ENCODE data around the gene UBE2H. TPM values are rescaled to one million over a fixed set of nuclear protein-coding genes. Genes with fewer than 3 reads are reported as not detected.
"Not testable (repeated sequence)": the region's sequence is repeated elsewhere in the genome, so short reads cannot be mapped to it uniquely, and the experiment has no call there.

Gene UBE2H
- total RNA-seq, 1 experiment from 2014 or later = 128 TPM

DNA sequence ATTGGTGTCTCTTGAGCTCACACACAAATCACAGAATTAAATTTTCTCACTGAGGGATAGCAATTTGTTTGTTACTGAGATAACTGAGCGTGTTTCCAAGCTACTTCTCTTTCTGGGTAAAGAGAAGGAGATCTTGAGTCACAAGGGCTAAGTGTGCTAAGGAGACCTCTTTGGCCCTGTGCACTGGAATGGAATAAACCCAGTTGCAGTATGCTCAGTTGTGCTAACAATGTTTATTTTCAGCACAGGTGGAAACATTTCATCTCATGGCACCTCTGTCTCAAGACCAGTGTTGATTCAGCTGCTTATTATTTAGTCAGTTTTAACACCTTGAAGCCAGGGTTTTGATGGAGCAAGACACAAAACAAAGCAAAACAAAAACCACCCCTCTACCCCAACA is 22.5 kb upstream of the UBE2H start:
- CTCF ChIA-PET = interaction anchor here (0.5 to 1.5 kb wide), 3 partner anchors 28 to 75 kb away, joined by 3 to 5 read pairs (median 3); no protein-coding TSS in a partner anchor
- H3K9me3 Mint-ChIP-seq (ENCODE audit: unreplicated experiment) = no peaks in the 10 kb centered on the region
- POLR2A ChIA-PET = interaction anchor here (1.6 kb wide), 1 partner anchor 27 kb away, joined by 7 read pairs; no protein-coding TSS in a partner anchor
- BruUV-seq (replicated peaks) = no TSS peak
- DNase-seq (ENCODE audit: unreplicated experiment) = no peak
- TF ChIP-seq, protein P1, sequence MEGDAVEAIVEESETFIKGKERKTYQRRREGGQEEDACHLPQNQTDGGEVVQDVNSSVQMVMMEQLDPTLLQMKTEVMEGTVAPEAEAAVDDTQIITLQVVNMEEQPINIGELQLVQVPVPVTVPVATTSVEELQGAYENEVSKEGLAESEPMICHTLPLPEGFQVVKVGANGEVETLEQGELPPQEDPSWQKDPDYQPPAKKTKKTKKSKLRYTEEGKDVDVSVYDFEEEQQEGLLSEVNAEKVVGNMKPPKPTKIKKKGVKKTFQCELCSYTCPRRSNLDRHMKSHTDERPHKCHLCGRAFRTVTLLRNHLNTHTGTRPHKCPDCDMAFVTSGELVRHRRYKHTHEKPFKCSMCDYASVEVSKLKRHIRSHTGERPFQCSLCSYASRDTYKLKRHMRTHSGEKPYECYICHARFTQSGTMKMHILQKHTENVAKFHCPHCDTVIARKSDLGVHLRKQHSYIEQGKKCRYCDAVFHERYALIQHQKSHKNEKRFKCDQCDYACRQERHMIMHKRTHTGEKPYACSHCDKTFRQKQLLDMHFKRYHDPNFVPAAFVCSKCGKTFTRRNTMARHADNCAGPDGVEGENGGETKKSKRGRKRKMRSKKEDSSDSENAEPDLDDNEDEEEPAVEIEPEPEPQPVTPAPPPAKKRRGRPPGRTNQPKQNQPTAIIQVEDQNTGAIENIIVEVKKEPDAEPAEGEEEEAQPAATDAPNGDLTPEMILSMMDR (IDR thresholded peaks at IDR 0.05; ENCODE audit: unreplicated experiment) = no peak
- intact Hi-C loops (cut with micrococcal nuclease) = no loop called here
- peaks cover 18% of the 10 kb centered on the region for H3K4me1 Mint-ChIP-seq (ENCODE audit: insufficient read depth, unreplicated experiment)
- H3K4me3 Mint-ChIP-seq (ENCODE audit: unreplicated experiment) = no peak overlapping the region
- no peak overlapping the region for H3K27ac Mint-ChIP-seq (ENCODE audit: low read depth, unreplicated experiment)
- H3K27me3 Mint-ChIP-seq (ENCODE audit: insufficient read depth, unreplicated experiment) = no peaks in the 10 kb centered on the region
- peaks cover 5% of the 10 kb centered on the region for H3K36me3 Mint-ChIP-seq (ENCODE audit: insufficient read depth, unreplicated experiment)

DNA sequence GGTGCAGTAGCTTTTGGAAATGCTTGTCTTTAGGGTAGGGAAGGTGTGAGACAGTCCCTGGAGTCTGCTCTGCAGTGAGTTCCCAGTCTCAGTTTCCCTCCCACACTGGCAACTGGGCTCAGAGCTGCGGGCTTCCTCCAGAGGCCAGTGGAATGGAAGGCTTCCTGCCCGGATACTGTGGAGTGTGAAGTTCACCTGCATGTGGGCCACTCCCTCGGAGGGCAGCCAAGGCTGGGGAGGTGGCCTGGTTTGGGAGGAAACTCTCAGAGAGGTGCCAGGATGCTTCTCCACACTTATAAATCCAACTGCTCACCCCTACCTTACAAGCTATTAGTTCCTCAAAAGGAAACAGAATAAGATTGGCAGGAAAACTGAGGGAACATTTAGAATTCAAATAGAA is 18.1 kb upstream of the UBE2H start:
- ChIA-PET POLR2A (interaction anchor here (0.6 to 8.9 kb wide), 12 partner anchors 9 to 145 kb away, joined by 3 to 177 read pairs (median 5); partner anchors contain the start of gene UBE2H), CTCF (interaction anchor here (0.6 to 2.3 kb wide), 5 partner anchors 10 to 355 kb away, joined by 3 to 20 read pairs (median 6); no protein-coding TSS in a partner anchor)
- Mint-ChIP-seq H3K36me3 (ENCODE audit: insufficient read depth, unreplicated experiment) (peaks cover 5% of the 10 kb centered on the region), H3K27me3 (ENCODE audit: insufficient read depth, unreplicated experiment) (no peaks in the 10 kb centered on the region), H3K27ac (ENCODE audit: low read depth, unreplicated experiment) (peak overlapping the region; percentile 88), H3K4me1 (ENCODE audit: insufficient read depth, unreplicated experiment) (peaks cover 33% of the 10 kb centered on the region), H3K4me3 (ENCODE audit: unreplicated experiment) (no peak overlapping the region), H3K9me3 (ENCODE audit: unreplicated experiment) (no peaks in the 10 kb centered on the region)
- intact Hi-C loops (cut with micrococcal nuclease) = no loop called here
- TF ChIP-seq, protein P1 (IDR thresholded peaks at IDR 0.05; ENCODE audit: unreplicated experiment) = no peak
- BruUV-seq (replicated peaks) = no TSS peak
- peak; percentile 39 for DNase-seq (ENCODE audit: unreplicated experiment)

DNA sequence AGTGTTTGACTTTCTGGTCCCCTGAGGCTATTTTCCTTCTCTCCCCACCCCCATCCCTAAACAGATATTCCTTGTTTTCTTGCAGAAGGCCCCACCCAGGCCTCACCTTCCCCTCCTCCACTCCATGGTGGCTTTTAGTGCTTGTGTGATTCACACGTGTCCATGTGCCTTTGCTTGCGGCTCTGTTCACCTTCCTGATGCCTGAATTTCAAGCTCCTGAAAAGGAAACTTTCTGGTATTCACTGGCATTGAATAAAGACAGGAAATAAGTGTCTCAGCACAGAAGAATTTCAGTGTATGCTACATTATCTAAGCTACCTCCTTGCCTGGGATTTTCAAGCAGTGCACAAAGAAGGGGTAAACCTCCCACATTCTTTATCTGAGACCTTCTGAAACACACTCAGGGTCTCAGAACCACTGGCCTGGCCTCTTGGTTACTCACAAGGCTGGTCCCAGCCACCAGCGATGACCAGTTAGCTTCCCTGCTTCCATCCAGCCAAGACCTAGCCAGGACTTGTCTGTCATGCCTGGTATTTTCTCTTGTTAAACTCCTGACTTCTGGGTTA is 17.2 kb upstream of the UBE2H start:
- Mint-ChIP-seq H3K36me3 (ENCODE audit: insufficient read depth, unreplicated experiment) (peaks cover 5% of the 10 kb centered on the region), H3K27me3 (ENCODE audit: insufficient read depth, unreplicated experiment) (no peaks in the 10 kb centered on the region), H3K9me3 (ENCODE audit: unreplicated experiment) (no peaks in the 10 kb centered on the region), H3K4me1 (ENCODE audit: insufficient read depth, unreplicated experiment) (peaks cover 33% of the 10 kb centered on the region), H3K4me3 (ENCODE audit: unreplicated experiment) (peak overlapping the region; percentile 46), H3K27ac (ENCODE audit: low read depth, unreplicated experiment) (peak overlapping the region; percentile 88)
- POLR2A ChIA-PET = interaction anchor here (0.5 to 8.9 kb wide), 17 partner anchors 10 to 191 kb away, joined by 3 to 177 read pairs (median 5); partner anchors contain the start of gene UBE2H
- TF ChIP-seq, protein P1 (IDR thresholded peaks at IDR 0.05; ENCODE audit: unreplicated experiment) = no peak
- CTCF ChIA-PET = interaction anchor here (0.6 to 2.3 kb wide), 8 partner anchors 11 to 744 kb away, joined by 3 to 20 read pairs (median 6); no protein-coding TSS in a partner anchor
- intact Hi-C loops (cut with micrococcal nuclease) = no loop called here
- peak; percentile 91 for DNase-seq (ENCODE audit: unreplicated experiment)
- BruUV-seq (replicated peaks) = TSS peak; percentile 52

DNA sequence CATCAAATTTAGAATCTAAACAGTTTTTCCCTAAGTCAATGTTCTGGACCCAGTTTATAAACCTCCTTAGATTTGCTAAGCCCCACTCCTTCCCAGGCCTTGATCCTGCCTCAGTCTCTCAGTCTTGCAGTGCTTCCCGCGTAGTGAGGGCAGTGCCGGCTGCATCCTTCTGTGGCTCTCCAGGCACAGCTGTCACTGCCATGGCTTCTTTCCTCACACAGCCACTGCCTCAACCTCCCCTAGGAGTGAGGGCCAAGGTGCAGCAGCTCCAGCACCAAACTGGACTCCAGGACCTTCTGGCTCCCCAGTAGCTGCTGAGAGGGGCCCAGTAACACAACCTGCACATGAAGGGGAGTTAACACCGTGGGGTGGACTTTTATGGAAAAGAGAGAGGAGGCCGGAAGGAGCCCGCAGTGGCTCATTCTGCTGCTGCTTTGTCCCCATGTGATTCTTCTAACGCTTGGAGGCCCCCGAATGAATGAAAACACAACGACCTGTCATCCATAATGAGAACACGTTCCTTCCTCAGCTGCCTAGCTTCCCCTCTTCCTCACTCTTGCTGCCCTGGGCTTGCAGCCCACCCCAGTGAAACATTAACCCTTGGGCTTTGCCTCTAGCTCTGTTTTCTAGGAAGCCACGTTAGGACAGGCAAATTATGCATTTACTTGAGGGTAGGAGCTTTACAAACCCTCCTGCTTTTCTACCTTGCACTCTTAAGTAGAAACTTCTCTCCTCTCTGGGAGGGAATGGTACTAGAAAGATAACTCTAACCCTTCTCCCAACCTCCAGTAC is 16.0 kb upstream of the UBE2H start:
- Mint-ChIP-seq H3K36me3 (ENCODE audit: insufficient read depth, unreplicated experiment) (peaks cover 5% of the 10 kb centered on the region), H3K4me1 (ENCODE audit: insufficient read depth, unreplicated experiment) (peaks cover 26% of the 10 kb centered on the region), H3K4me3 (ENCODE audit: unreplicated experiment) (no peak overlapping the region), H3K27me3 (ENCODE audit: insufficient read depth, unreplicated experiment) (no peaks in the 10 kb centered on the region), H3K27ac (ENCODE audit: low read depth, unreplicated experiment) (peak overlapping the region; percentile 88), H3K9me3 (ENCODE audit: unreplicated experiment) (no peaks in the 10 kb centered on the region)
- ChIA-PET CTCF (interaction anchor here (0.7 kb wide), 1 partner anchor 72 kb away, joined by 3 read pairs; no protein-coding TSS in a partner anchor), POLR2A (interaction anchor here (1.0 to 8.9 kb wide), 6 partner anchors 9 to 93 kb away, joined by 3 to 177 read pairs (median 4); partner anchors contain the start of gene UBE2H)
- DNase-seq (ENCODE audit: unreplicated experiment) = no peak
- intact Hi-C loops (cut with micrococcal nuclease) = no loop called here
- TF ChIP-seq, protein P1 (IDR thresholded peaks at IDR 0.05; ENCODE audit: unreplicated experiment) = no peak
- no TSS peak for BruUV-seq (replicated peaks)

DNA sequence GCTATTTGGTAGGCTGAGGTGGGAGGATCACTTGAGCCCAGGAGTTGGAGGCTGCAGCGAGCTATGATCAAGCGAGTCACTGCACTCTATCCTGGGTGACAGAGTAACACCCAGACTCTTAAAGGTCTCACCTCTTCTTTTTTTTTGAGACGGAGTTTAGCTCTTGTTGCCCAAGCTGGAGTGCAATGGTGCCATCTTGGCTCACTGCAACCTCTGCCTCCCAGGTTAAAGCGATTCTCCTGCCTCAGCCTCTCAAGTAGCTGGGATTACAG is 7.4 kb upstream of the UBE2H start:
- POLR2A ChIA-PET = interaction anchor here (0.7 to 6.4 kb wide), 7 partner anchors 9 to 180 kb away, joined by 3 to 106 read pairs (median 9); no protein-coding TSS in a partner anchor
- H3K4me3 Mint-ChIP-seq (ENCODE audit: unreplicated experiment); DNase-seq (ENCODE audit: unreplicated experiment); BruUV-seq (replicated peaks); H3K36me3 Mint-ChIP-seq (ENCODE audit: insufficient read depth, unreplicated experiment); intact Hi-C loops (cut with micrococcal nuclease); H3K9me3 Mint-ChIP-seq (ENCODE audit: unreplicated experiment); H3K27me3 Mint-ChIP-seq (ENCODE audit: insufficient read depth, unreplicated experiment): not testable (repeated sequence)
- CTCF ChIA-PET = interaction anchor here (0.6 to 2.7 kb wide), 5 partner anchors 11 to 140 kb away, joined by 3 to 20 read pairs (median 5); no protein-coding TSS in a partner anchor
- peak overlapping the region; percentile 99 for H3K27ac Mint-ChIP-seq (ENCODE audit: low read depth, unreplicated experiment)
- peaks cover 36% of the 10 kb centered on the region for H3K4me1 Mint-ChIP-seq (ENCODE audit: insufficient read depth, unreplicated experiment)
